ENCODE measurements around the gene IL20RA. TPM values are rescaled to one million over a fixed set of nuclear protein-coding genes. Genes with fewer than 3 reads are reported as not detected.

The IL20RA gene
- total and polyA plus RNA-seq, 2 of the 13 experiments (the other 11 are each of a cell fraction or from before 2014, with no cell fraction given): not detected

GRCh38 chr6:137056121-137056880, 11.5 kb upstream of the IL20RA start (continued):
- TF ChIP-seq ZNF274 (CRISPR knock-in tag; IDR thresholded peaks at IDR 0.05): no peak
- no peak for TF ChIP-seq ZNF350 (CRISPR knock-in tag; IDR thresholded peaks at IDR 0.05; ENCODE audit: borderline replicate concordance, low read depth)
- TF ChIP-seq KDM5B (CRISPR knock-in tag; IDR thresholded peaks at IDR 0.05; ENCODE audit: borderline replicate concordance): no peak
- TF ChIP-seq CENPT (CRISPR knock-in tag; IDR thresholded peaks at IDR 0.05; ENCODE audit: low read depth): no peak
- TF ChIP-seq KDM3A (CRISPR knock-in tag; IDR thresholded peaks at IDR 0.05; ENCODE audit: low read depth): no peak

DNA sequence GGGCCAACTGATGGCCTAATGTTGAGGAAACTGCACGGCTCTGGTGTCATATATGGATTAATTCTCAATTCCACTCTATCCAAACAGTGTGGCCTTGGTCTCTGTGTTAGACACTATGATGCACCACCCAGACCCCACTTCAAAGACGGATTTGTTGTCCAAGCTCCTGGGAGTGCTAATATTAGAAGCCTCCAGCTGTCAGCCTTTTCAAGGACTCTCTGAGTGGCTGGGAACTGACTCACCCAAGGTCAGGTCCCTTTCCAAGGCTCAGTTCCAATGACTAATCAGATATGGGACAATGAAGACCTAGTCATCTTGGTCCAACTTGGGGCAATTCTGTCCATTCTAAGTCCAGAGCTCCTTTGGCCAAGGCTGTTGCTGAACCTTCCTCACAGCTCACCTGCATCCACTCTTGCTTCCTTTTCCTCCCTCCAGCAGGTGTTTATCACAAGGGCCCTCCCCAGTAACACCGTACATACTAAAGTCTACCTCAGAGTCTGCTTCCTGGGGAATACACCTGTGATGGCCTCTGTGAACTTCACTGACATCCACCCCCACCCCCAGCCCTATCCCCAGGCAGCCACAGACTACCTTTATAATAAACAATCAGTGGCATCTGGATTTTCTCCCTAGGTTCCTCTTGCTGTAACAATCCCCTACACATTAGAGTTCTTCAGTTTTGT, 7.2 kb upstream of the IL20RA start:
- BruUV-seq (replicated peaks): no TSS peak
- CTCF ChIA-PET (ENCODE audit: low intra/inter-chr PET ratio, low total read pairs): no interaction called here

More for the DNA sequence above, 7.2 kb upstream of the IL20RA start:
- Histone ChIP-seq H3K9me3 (ENCODE audit: low read length) (no peaks in the 10 kb centered on the region), H2AFZ (ENCODE audit: low read length) (no peak overlapping the region), H3K9ac (ENCODE audit: insufficient read depth, low read depth, low read length) (no peak overlapping the region), H3K4me1 (ENCODE audit: insufficient read depth, low read length) (no peaks in the 10 kb centered on the region), H3K79me2 (ENCODE audit: insufficient read depth, low read length) (no peaks in the 10 kb centered on the region), H3K27ac (ENCODE audit: extremely low read length, insufficient read depth, low read length) (no peak overlapping the region), H3K36me3 (replicated peaks in 1 of 2; ENCODE audit: control insufficient read depth in 1 of 2, insufficient read depth in 2 of 2, low read length in 2 of 2) (no peaks in the 10 kb centered on the region), H3K4me3 (replicated peaks in 1 of 3; ENCODE audit: insufficient read depth in 1 of 3, low read depth in 2 of 3, low read length in 3 of 3) (no peak overlapping the region), H3K27me3 (ENCODE audit: control insufficient read depth in 1 of 2, insufficient read depth in 2 of 2, low read length in 2 of 2) (peaks cover 0 to 11% of the 10 kb centered on the region in 2 experiments; a peak in 1 of 5 replicates), H4K20me1 (ENCODE audit: insufficient read depth, low read length) (no peaks in the 10 kb centered on the region), H3K4me2 (ENCODE audit: low read depth, low read length) (no peak overlapping the region)
- DNase-seq (ENCODE audit: low spot score) (peak; percentile 50), ATAC-seq (no peak), FAIRE-seq (no peak)
- WGBS (ENCODE audit: low lambda C conversion rate): 16% methylated on average over 3 of the region's 3 CpGs
- intact Hi-C loops (cut with micrococcal nuclease; ENCODE audit: unreplicated experiment) (no loop called here), in situ Hi-C loops (cut with HindIII; ENCODE audit: extremely low pct_ligation_motif_present, low pct_unique_long_range_greater_than_20kb) (no loop called here)
- TF ChIP-seq ZNF333 (CRISPR knock-in tag; IDR thresholded peaks at IDR 0.05; ENCODE audit: borderline replicate concordance): no peak
- no peak for TF ChIP-seq JUN (CRISPR knock-in tag; IDR thresholded peaks at IDR 0.05)
- TF ChIP-seq KLF15 (CRISPR knock-in tag; IDR thresholded peaks at IDR 0.05; ENCODE audit: borderline replicate concordance): no peak
- no peak for TF ChIP-seq THYN1 (CRISPR knock-in tag; IDR thresholded peaks at IDR 0.05; ENCODE audit: borderline replicate concordance, low read depth)
- peak; percentile 64 for TF ChIP-seq FOSL2 (CRISPR knock-in tag; IDR thresholded peaks at IDR 0.05)
- no peak for TF ChIP-seq ZBTB39 (CRISPR knock-in tag; IDR thresholded peaks at IDR 0.05)
- no peak for TF ChIP-seq SIX1 (CRISPR knock-in tag; IDR thresholded peaks at IDR 0.05; ENCODE audit: borderline replicate concordance)
- TF ChIP-seq HOXA5 (CRISPR knock-in tag; IDR thresholded peaks at IDR 0.05): no peak
- POLR2A ChIA-PET: no interaction called here
